HepG2 (cell line): ENCODE data around the gene PPP1R7. TPM values are rescaled to one million over a fixed set of nuclear protein-coding genes. Genes with fewer than 3 reads are reported as not detected.
A peak's percentile ranks its signal among the peaks of the same experiment; 100 is the strongest.

Source experiments
- ATAC-seq: fragments of 200-7000 bp; cut with Tn5 transposase; 3 replicates; pipeline ENCODE4 v1.9.1; 2020; ENCODE audit warnings: mild to moderate bottlenecking, moderate library complexity
- BruUV-seq: library from RNA; stranded (reverse); fragments of 400-500 nt; replicated peaks from 2 replicates; lab custom pipeline; 2021; lab: Mats Ljungman, UMichigan
- CTCF ChIA-PET: fragments of 300-600 bp; formaldehyde crosslinking; extraction: SDS; loops from one replicate; lab custom pipeline; 2021; ENCODE audit warnings: low total read pairs, inconsistent platforms, low intra/inter-chr PET ratio; lab: Yijun Ruan, JAX
- POLR2A ChIA-PET: fragments of 350-600 bp; sonication (Branson Sonifier 250); formaldehyde crosslinking; loops from one replicate; lab custom pipeline; 2020; ENCODE audit warnings: antibody characterized with exemption, inconsistent platforms; lab: Yijun Ruan, JAX
- DNase-seq: peaks from one replicate; pipeline ENCODE4 v3.0.0-alpha.2; 2015; ENCODE audit warnings: low spot score
- FAIRE-seq: peaks from 3 replicates; lab custom pipeline; 2011; peaks lifted over from hg19 to GRCh38; lab: Jason Lieb, UNC
- H2AFZ ChIP-seq: one replicate; pipeline ENCODE4 v1.6.1; 2011; ENCODE audit warnings: low read length, inconsistent platforms
- H3K27ac ChIP-seq: fragments of 300-600 bp; 3 replicates; pipeline ENCODE4 v1.8.0; 2011; ENCODE audit warnings: mixed run types, mild to moderate bottlenecking, mixed read lengths, low read length, inconsistent platforms; ENCODE audit not compliant: insufficient read depth; ENCODE audit errors: extremely low read length
- H3K27me3 ChIP-seq, 2 experiments: fragments of 200-600 bp in 1 of 2; 2 replicates in 1 of 2; 3 replicates in 1 of 2; pipeline versions ENCODE4 v1.6.0 to v1.8.0; 2011; ENCODE audit warnings: low read length in 2 of 2, mild to moderate bottlenecking in 2 of 2, moderate library complexity in 2 of 2, inconsistent platforms in 1 of 2; ENCODE audit not compliant: insufficient read depth in 2 of 2, control insufficient read depth in 1 of 2
- H3K36me3 ChIP-seq, 2 experiments: fragments of 200-600 bp in 1 of 2; replicated peaks in 1 of 2; 2 replicates in 1 of 2; 3 replicates in 1 of 2; pipeline versions ENCODE4 v1.5.1 to v1.8.0; 2011; ENCODE audit warnings: low read length in 2 of 2, inconsistent platforms in 1 of 2; ENCODE audit not compliant: insufficient read depth in 2 of 2, control insufficient read depth in 1 of 2
- H3K4me1 ChIP-seq: 2 replicates; pipeline ENCODE4 v1.5.1; 2012; ENCODE audit warnings: low read length, inconsistent platforms; ENCODE audit not compliant: insufficient read depth
- H3K4me2 ChIP-seq: 2 replicates; pipeline ENCODE4 v1.6.0; 2011; ENCODE audit warnings: low read depth, low read length, inconsistent platforms
- H3K4me3 ChIP-seq, 3 experiments: fragments of 200-600 bp in 1 of 3; sonication (generic), shearing (Covaris generic) in 1 of 3; replicated peaks in 1 of 3; 2 replicates each; pipeline ENCODE4 v1.5.1; 2011 to 2016; ENCODE audit warnings: low read length in 3 of 3, inconsistent platforms in 2 of 3, low read depth in 2 of 3, mild to moderate bottlenecking in 2 of 3, control low read depth in 1 of 3, mixed read lengths in 1 of 3; ENCODE audit not compliant: insufficient read depth in 1 of 3
- H3K79me2 ChIP-seq: one replicate; pipeline ENCODE4 v1.6.1; 2011; ENCODE audit warnings: low read length, inconsistent platforms; ENCODE audit not compliant: insufficient read depth
- H3K9ac ChIP-seq: 2 replicates; pipeline ENCODE4 v1.6.0; 2011; ENCODE audit warnings: mild to moderate bottlenecking, low read depth, low read length, inconsistent platforms; ENCODE audit not compliant: insufficient read depth
- H3K9me3 ChIP-seq: 2 replicates; pipeline ENCODE4 v1.5.1; 2012; ENCODE audit warnings: mild to moderate bottlenecking, low read length
- H4K20me1 ChIP-seq: 2 replicates; pipeline ENCODE4 v1.6.0; 2011; ENCODE audit warnings: inconsistent platforms, mild to moderate bottlenecking, low read length, moderate library complexity; ENCODE audit not compliant: insufficient read depth
- ARID2 ChIP-seq: sonication (generic); formaldehyde crosslinking; IDR thresholded peaks from 2 replicates; pipeline ENCODE4 v1.8.1; 2022; ENCODE audit warnings: mild to moderate bottlenecking, missing genetic modification reagents, borderline replicate concordance
- HOXA5 ChIP-seq: sonication (generic); formaldehyde crosslinking; IDR thresholded peaks from 2 replicates; pipeline ENCODE4 v1.4.0; 2020; ENCODE audit warnings: missing genetic modification reagents
- KAT8 ChIP-seq: IDR thresholded peaks from 2 replicates; pipeline ENCODE4 v1.6.1; 2016; ENCODE audit warnings: missing genetic modification reagents, missing compliant biosample characterization
- ZNF263 ChIP-seq: sonication (generic); formaldehyde crosslinking; IDR thresholded peaks from 2 replicates; pipeline ENCODE4 v1.4.0; 2020; ENCODE audit warnings: missing genetic modification reagents
- ZNF605 ChIP-seq: sonication (generic); formaldehyde crosslinking; IDR thresholded peaks from 2 replicates; pipeline ENCODE4 v1.8.0; 2022; ENCODE audit warnings: mild to moderate bottlenecking, missing genetic modification reagents
- WGBS: methylation state at CpG from one replicate; pipeline ENCODE4 v1.1.6; 2017; ENCODE audit warnings: low lambda C conversion rate; 5-methylcytosine and 5-hydroxymethylcytosine counted together
- in situ Hi-C: cut with HindIII; loops from 2 replicates; pipeline ENCODE4 v1.10.0; 2017; ENCODE audit warnings: low pct_unique_long_range_greater_than_20kb; ENCODE audit not compliant: extremely low pct_ligation_motif_present
- intact Hi-C: fragments of 100-400 bp; cut with micrococcal nuclease; formaldehyde crosslinking; loops from one replicate; pipeline ENCODE4 v1.10.0; 2022; ENCODE audit not compliant: unreplicated experiment
- polyA plus RNA-seq, 8 experiments: library from polyadenylated mRNA; depleted of rRNA in 3 of 8; stranded (reverse) in 7 of 8; unstranded in 1 of 8; fragments of >200 nt; fragmentation: Illumina TruSeq in 4 of 8; extraction: Trizol in 4 of 8; gene quantifications; 2 replicates each; pipeline versions ENCODE4 v1.2.1 to v1.2.3, GENCODE V29; 2011 to 2016; ENCODE audit warnings: low read depth in 4 of 8, missing spikeins in 1 of 8, mixed read lengths in 1 of 8; ENCODE audit not compliant: insufficient read depth in 1 of 8
- total RNA-seq, 5 experiments: library from RNA; depleted of rRNA; stranded (reverse); fragments of >200 nt; fragmentation: Illumina TruSeq; extraction: Trizol; gene quantifications; 2 replicates each; pipeline ENCODE4 v1.2.3, GENCODE V29; 2016; ENCODE audit warnings: low read depth in 1 of 5
- TF ChIP-seq, protein P1 (sequence below): sonication (generic); formaldehyde crosslinking; IDR thresholded peaks from 2 replicates; pipeline ENCODE4 v1.5.0; 2020; ENCODE audit warnings: missing genetic modification reagents

Gene PPP1R7
- total and polyA plus RNA-seq, 2 of the 13 experiments (the other 11 are each of a cell fraction or from before 2014, with no cell fraction given): 33.3 to 67.9 TPM

DNA sequence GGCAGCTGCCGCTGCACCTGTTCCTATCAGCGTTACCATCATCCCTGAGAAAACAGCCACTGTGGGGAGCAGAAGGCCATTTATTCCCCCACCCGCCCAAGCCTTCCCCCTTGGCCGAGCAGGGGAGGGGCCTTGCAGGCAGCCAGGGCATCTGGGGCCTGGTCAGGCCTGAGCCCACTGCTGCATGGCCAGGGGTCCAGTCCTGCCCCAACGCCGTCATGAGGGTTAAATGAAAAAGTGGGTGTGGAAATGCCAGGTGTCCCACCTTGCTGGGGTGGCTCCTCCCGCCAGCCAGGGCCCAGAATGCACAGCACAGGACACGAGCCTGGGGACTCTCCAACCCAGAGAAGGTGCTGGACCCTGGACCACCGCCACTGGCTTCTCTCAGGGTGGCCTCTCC is 52.4 kb downstream of the PPP1R7 start:
- WGBS: 52% methylated on average over 6 of the region's 9 CpGs
- H3K9me3 ChIP-seq: no peaks in the 10 kb centered on the region
- no peak overlapping the region for H3K9ac ChIP-seq
- POLR2A ChIA-PET: no interaction called here
- H3K27me3 ChIP-seq: peaks cover 19 to 55% of the 10 kb centered on the region in 2 experiments
- no peak overlapping the region for H2AFZ ChIP-seq
- H3K36me3 ChIP-seq: no peaks in the 10 kb centered on the region
- TF ChIP-seq KAT8 (no peak), ZNF605 (CRISPR knock-in tag) (0 out of 2 replicates have a peak, but pooled peaks have one; percentile 10)
- no peak overlapping the region for H3K27ac ChIP-seq
- in situ Hi-C loops: loop anchor here (25.0 kb wide), 1 partner anchor 640 kb away; the partner anchor contains the start of genes ANKMY1, DUSP28 and RNPEPL1
- CTCF ChIA-PET: no interaction called here
- H3K4me2 ChIP-seq: no peak overlapping the region
- intact Hi-C loops: no loop called here
- H3K79me2 ChIP-seq: no peaks in the 10 kb centered on the region
- ATAC-seq (0 out of 3 replicates have a peak, but pooled peaks have one; percentile 2), FAIRE-seq (no peak), DNase-seq (no peak)
- no peak overlapping the region for H3K4me3 ChIP-seq
- BruUV-seq: no TSS peak
- H3K4me1 ChIP-seq: peaks cover 14% of the 10 kb centered on the region
- no peaks in the 10 kb centered on the region for H4K20me1 ChIP-seq

DNA sequence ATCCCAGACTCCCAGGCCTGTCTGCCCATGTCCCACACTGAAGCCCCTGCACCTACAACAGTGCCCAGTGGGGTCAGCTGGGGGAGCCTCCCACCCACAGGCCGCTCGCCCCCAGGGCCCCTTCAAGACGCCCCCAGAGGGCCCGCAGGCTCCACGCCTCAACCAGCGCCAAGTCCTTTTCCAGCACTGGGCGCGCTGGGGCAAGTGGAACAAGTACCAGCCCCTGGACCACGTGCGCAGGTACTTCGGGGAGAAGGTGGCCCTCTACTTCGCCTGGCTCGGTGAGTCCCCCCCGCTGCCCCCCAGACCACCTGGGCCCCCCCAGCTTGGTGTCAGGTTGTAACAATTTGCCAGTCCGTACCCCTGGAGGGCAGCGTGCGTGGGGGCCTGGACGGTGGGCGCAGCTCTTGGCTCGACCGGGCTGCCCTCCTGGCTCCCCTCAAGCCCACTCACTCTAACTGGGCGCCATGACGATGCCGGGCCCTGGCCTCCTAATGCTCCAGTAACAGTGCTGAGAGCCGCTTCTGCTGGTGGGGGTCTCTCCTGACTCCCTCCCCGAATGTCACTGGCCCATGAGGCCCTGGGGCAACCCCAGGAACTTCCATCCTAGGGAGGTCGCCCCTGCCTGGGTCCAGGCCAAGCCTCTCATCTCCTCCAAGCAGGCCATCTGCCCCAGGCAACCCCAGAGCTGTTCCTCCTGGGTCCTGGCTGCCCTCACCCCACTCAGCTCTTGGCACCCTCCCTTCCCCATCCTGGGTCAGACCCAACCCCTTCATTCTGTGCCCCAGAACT is 53.1 kb downstream of the PPP1R7 start:
- intact Hi-C loops (no loop called here), in situ Hi-C loops (loop anchor here (25.0 kb wide), 1 partner anchor 641 kb away; the partner anchor contains the start of genes ANKMY1, DUSP28 and RNPEPL1)
- no peaks in the 10 kb centered on the region for H3K9me3 ChIP-seq
- no peak overlapping the region for H3K4me3 ChIP-seq
- ATAC-seq (no peak), DNase-seq (no peak), FAIRE-seq (no peak)
- TF ChIP-seq, protein P1, sequence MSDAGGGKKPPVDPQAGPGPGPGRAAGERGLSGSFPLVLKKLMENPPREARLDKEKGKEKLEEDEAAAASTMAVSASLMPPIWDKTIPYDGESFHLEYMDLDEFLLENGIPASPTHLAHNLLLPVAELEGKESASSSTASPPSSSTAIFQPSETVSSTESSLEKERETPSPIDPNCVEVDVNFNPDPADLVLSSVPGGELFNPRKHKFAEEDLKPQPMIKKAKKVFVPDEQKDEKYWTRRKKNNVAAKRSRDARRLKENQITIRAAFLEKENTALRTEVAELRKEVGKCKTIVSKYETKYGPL (CRISPR knock-in tag): no peak
- TF ChIP-seq ARID2 (CRISPR knock-in tag) (no peak), ZNF263 (CRISPR knock-in tag) (0 out of 2 replicates have a peak, but pooled peaks have one; percentile 26), HOXA5 (no peak)
- H3K4me2 ChIP-seq: no peak overlapping the region
- POLR2A ChIA-PET: no interaction called here
- H3K4me1 ChIP-seq: peaks cover 21% of the 10 kb centered on the region
- BruUV-seq: no TSS peak
- H3K9ac ChIP-seq: no peak overlapping the region
- H4K20me1 ChIP-seq: no peaks in the 10 kb centered on the region
- no peak overlapping the region for H2AFZ ChIP-seq
- no peaks in the 10 kb centered on the region for H3K36me3 ChIP-seq
- no peak overlapping the region for H3K27ac ChIP-seq
- H3K79me2 ChIP-seq: no peaks in the 10 kb centered on the region
- peaks cover 14 to 54% of the 10 kb centered on the region in 2 experiments for H3K27me3 ChIP-seq
- CTCF ChIA-PET: no interaction called here
- 52% methylated on average over 12 of the region's 27 CpGs for WGBS
